NCI-H2196 (cell line): ENCODE data around the gene CAD.

ENCODE experiments used
- DNase-seq: peaks from one replicate; lab custom pipeline; 2025; ENCODE audit not compliant: unreplicated experiment; lab: John Stamatoyannopoulos, UW

The CAD gene

GRCh38 chr2:27198627-27199026, 18.5 kb upstream of the CAD start:
- DNase-seq = no peak

GRCh38 chr2:27199241-27199640, 17.9 kb upstream of the CAD start:
- DNase-seq = no peak

GRCh38 chr2:27201675-27202074, 15.5 kb upstream of the CAD start:
- no peak for DNase-seq

- DNase-seq = no peak
Observed at GRCh38 chr2:27202854-27203253, 14.3 kb upstream of the CAD start.

GRCh38 chr2:27203741-27204140, 13.4 kb upstream of the CAD start:
- DNase-seq = no peak

GRCh38 chr2:27204566-27204965, 12.6 kb upstream of the CAD start:
- DNase-seq = no peak

GRCh38 chr2:27205206-27205605, 12.0 kb upstream of the CAD start:
- DNase-seq = no peak

GRCh38 chr2:27206346-27206745, 10.8 kb upstream of the CAD start:
- DNase-seq = no peak

GRCh38 chr2:27208486-27209050, 8.6 kb upstream of the CAD start:
- no peak for DNase-seq

- no peak for DNase-seq
Observed at GRCh38 chr2:27209621-27210401, 7.4 kb upstream of the CAD start.

GRCh38 chr2:27211241-27211942, 5.8 kb upstream of the CAD start:
- DNase-seq = no peak

- peak; percentile 93 for DNase-seq
Observed at GRCh38 chr2:27211943-27212625, 5.1 kb upstream of the CAD start, which contains the start of the genes ATRAID and SLC5A6. Gene ATRAID, plus strand, starts transcription at chr2:27212041. Its CDS starts 328 bp downstream, at chr2:27212369. Gene SLC5A6, minus strand, starts transcription at chr2:27212268. Its CDS starts 4,618 bp downstream, at chr2:27207650.

- DNase-seq = peak; percentile 27
Observed at GRCh38 chr2:27212626-27213471, 4.3 kb upstream of the CAD start.

- DNase-seq = no peak
Observed at GRCh38 chr2:27214941-27215340, 2.2 kb upstream of the CAD start.

- DNase-seq = no peak
Observed at GRCh38 chr2:27216416-27217137, 592 bp upstream of the CAD start.

GRCh38 chr2:27218614-27219013, 1.4 kb downstream of the CAD start:
- no peak for DNase-seq

- no peak for DNase-seq
Observed at GRCh38 chr2:27219091-27219490, 1.9 kb downstream of the CAD start.

- DNase-seq = no peak
Observed at GRCh38 chr2:27220091-27220490, 2.9 kb downstream of the CAD start.

- no peak for DNase-seq
Observed at GRCh38 chr2:27221166-27221565, 4.0 kb downstream of the CAD start.

- DNase-seq = no peak
Observed at GRCh38 chr2:27222407-27222806, 5.2 kb downstream of the CAD start.
